ENCODE data around the gene MSLN.

- no peak for TF ChIP-seq POLR2AphosphoS5 (IDR thresholded peaks at IDR 0.05; ENCODE audit: borderline replicate concordance, low read depth, low read length)
- TF ChIP-seq EZH2 (IDR thresholded peaks at IDR 0.05), result no peak
- TF ChIP-seq FOXP2 (optimal IDR thresholded peaks at IDR 0.05; ENCODE audit: control extremely low read depth, extremely low read length, insufficient read depth), result no peak
Observed at GRCh38 chr16:763369-764183, 3.0 kb downstream of the MSLN start.
